Measurements from ENCODE around the gene ZNF655.

ZNF655 gene

GRCh38 chr7:99617192-99617781 is 58.8 kb downstream of the ZNF655 start:
- Mint-ChIP-seq H3K4me1 (peaks cover 32% of the 10 kb centered on the region), H3K4me3 (peak overlapping the region; percentile 93 to 100 (median 97)), H3K36me3 (ENCODE audit: low read depth) (peaks cover 32% of the 10 kb centered on the region), H3K9me3 (no peaks in the 10 kb centered on the region), H3K27ac (peak overlapping the region; percentile 82 to 98 (median 96)), H3K27me3 (ENCODE audit: low read depth) (no peaks in the 10 kb centered on the region)
- TF ChIP-seq CTCF (IDR thresholded peaks at IDR 0.05; ENCODE audit: unreplicated experiment in 3 of 3): no peak

- Mint-ChIP-seq H3K4me1 (peaks cover 32% of the 10 kb centered on the region), H3K4me3 (peak overlapping the region; percentile 93 to 100 (median 97)), H3K27me3 (ENCODE audit: low read depth) (no peaks in the 10 kb centered on the region), H3K9me3 (no peaks in the 10 kb centered on the region), H3K27ac (peak overlapping the region in 1 of 3 experiments; percentile 65), H3K36me3 (ENCODE audit: low read depth) (peaks cover 41% of the 10 kb centered on the region)
- no peak for TF ChIP-seq CTCF (IDR thresholded peaks at IDR 0.05; ENCODE audit: unreplicated experiment in 3 of 3)
These were observed 60.3 kb downstream of the ZNF655 start for GRCh38 chr7:99618726-99619125.

- peaks cover 32% of the 10 kb centered on the region for H3K4me1 Mint-ChIP-seq
- H3K36me3 Mint-ChIP-seq (ENCODE audit: low read depth): peaks cover 50% of the 10 kb centered on the region
- peak overlapping the region; percentile 93 to 100 (median 97) for H3K4me3 Mint-ChIP-seq
- no peaks in the 10 kb centered on the region for H3K9me3 Mint-ChIP-seq
- no peak for TF ChIP-seq CTCF (IDR thresholded peaks at IDR 0.05; ENCODE audit: unreplicated experiment in 3 of 3)
- no peaks in the 10 kb centered on the region for H3K27me3 Mint-ChIP-seq (ENCODE audit: low read depth)
- H3K27ac Mint-ChIP-seq: no peak overlapping the region
These were observed 61.2 kb downstream of the ZNF655 start for GRCh38 chr7:99619571-99620130.

- Mint-ChIP-seq H3K27ac (no peak overlapping the region), H3K9me3 (no peaks in the 10 kb centered on the region), H3K4me1 (peaks cover 30% of the 10 kb centered on the region), H3K4me3 (peak overlapping the region in 1 of 3 experiments; percentile 16), H3K27me3 (ENCODE audit: low read depth) (no peaks in the 10 kb centered on the region), H3K36me3 (ENCODE audit: low read depth) (peaks cover 66% of the 10 kb centered on the region)
- TF ChIP-seq CTCF (IDR thresholded peaks at IDR 0.05; ENCODE audit: unreplicated experiment in 3 of 3): no peak
These were observed 62.8 kb downstream of the ZNF655 start for GRCh38 chr7:99621271-99621670.

GRCh38 chr7:99622596-99622995 is 64.2 kb downstream of the ZNF655 start:
- Mint-ChIP-seq H3K36me3 (ENCODE audit: low read depth) (peaks cover 77% of the 10 kb centered on the region), H3K27ac (no peak overlapping the region), H3K9me3 (no peaks in the 10 kb centered on the region), H3K4me1 (peaks cover 17% of the 10 kb centered on the region), H3K27me3 (ENCODE audit: low read depth) (no peaks in the 10 kb centered on the region), H3K4me3 (no peak overlapping the region)
- TF ChIP-seq CTCF (IDR thresholded peaks at IDR 0.05; ENCODE audit: unreplicated experiment in 3 of 3): no peak
